K562 (cell line): ENCODE data around the gene PLSCR3.

Experiments
- GABPA ChIP-seq: fragments of 200-800 bp; sonication (Bioruptor generic); conservative IDR thresholded peaks from 2 replicates; pipeline ENCODE4 v1.6.1; 2016; ENCODE audit warnings: low read depth, missing genetic modification characterization, missing compliant biosample characterization
- HOXB6 ChIP-seq: fragments of 250-450 bp; sonication (Bioruptor Pico); IDR thresholded peaks from 2 replicates; pipeline ENCODE4 v1.5.1; 2022; ENCODE audit warnings: mild to moderate bottlenecking, borderline replicate concordance
- POU5F1 ChIP-seq: fragments of 150-350 bp; IDR thresholded peaks from 2 replicates; pipeline ENCODE4 v1.6.1; 2014; ENCODE audit warnings: borderline replicate concordance, low read length, low read depth, mild to moderate bottlenecking; ENCODE audit not compliant: partially characterized antibody
- SP2 ChIP-seq: IDR thresholded peaks from 2 replicates; pipeline ENCODE4 v1.6.1; 2011; ENCODE audit warnings: mild to moderate bottlenecking, low read depth, low read length, moderate library complexity; ENCODE audit not compliant: poor library complexity, severe bottlenecking; ENCODE audit errors: extremely low read depth
- TF ChIP-seq, protein P1 (sequence below): sonication (generic); formaldehyde crosslinking; IDR thresholded peaks from 2 replicates; pipeline ENCODE4 v1.8.1; 2023; ENCODE audit warnings: mild to moderate bottlenecking, missing genetic modification reagents
- TF ChIP-seq, protein P2 (sequence below), 2 experiments: fragments of 450-650 bp; formaldehyde crosslinking in 1 of 2; IDR thresholded peaks; 2 replicates each; pipeline versions ENCODE4 v1.4.0 to v1.6.1; 2014 to 2020; ENCODE audit warnings: mild to moderate bottlenecking in 2 of 2, borderline replicate concordance in 1 of 2, low read depth in 1 of 2
- TF ChIP-seq, protein P3 (sequence below), 3 experiments: IDR thresholded peaks in 2 of 3; conservative IDR thresholded peaks in 1 of 3; 2 replicates each; pipeline ENCODE4 v1.5.1; 2011 to 2012; ENCODE audit warnings: low read length in 3 of 3, mild to moderate bottlenecking in 3 of 3, control low read depth in 2 of 3, improper control_type of control experiment in 1 of 3, inconsistent platforms in 1 of 3, low read depth in 1 of 3, mixed read lengths in 1 of 3, moderate library complexity in 1 of 3; ENCODE audit not compliant: insufficient read depth in 2 of 3

DNA sequence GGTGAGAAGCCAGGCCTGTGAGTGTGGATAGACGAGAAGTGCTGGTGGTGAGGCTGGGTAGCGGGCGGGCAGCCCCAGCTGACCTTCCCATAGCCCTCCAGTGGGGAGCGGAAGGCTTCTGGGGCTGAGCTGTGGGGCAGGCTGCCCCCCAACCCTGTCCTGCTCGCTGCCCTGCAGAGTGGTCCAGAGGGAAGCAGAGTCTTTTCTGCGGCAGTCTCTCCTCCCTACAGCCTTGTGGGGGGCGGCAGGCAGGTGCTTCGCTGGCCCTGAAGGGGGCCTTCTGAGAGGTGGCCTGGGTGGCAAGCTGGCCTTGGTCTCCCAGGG lies 17.1 kb upstream of the PLSCR3 start:
- TF ChIP-seq, protein P1, sequence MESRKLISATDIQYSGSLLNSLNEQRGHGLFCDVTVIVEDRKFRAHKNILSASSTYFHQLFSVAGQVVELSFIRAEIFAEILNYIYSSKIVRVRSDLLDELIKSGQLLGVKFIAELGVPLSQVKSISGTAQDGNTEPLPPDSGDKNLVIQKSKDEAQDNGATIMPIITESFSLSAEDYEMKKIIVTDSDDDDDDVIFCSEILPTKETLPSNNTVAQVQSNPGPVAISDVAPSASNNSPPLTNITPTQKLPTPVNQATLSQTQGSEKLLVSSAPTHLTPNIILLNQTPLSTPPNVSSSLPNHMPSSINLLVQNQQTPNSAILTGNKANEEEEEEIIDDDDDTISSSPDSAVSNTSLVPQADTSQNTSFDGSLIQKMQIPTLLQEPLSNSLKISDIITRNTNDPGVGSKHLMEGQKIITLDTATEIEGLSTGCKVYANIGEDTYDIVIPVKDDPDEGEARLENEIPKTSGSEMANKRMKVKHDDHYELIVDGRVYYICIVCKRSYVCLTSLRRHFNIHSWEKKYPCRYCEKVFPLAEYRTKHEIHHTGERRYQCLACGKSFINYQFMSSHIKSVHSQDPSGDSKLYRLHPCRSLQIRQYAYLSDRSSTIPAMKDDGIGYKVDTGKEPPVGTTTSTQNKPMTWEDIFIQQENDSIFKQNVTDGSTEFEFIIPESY (CRISPR knock-in tag), result no peak
- TF ChIP-seq GABPA (tag) (no peak), POU5F1 (no peak), SP2 (no peak), HOXB6 (CRISPR knock-in tag) (no peak)
- TF ChIP-seq, protein P2, sequence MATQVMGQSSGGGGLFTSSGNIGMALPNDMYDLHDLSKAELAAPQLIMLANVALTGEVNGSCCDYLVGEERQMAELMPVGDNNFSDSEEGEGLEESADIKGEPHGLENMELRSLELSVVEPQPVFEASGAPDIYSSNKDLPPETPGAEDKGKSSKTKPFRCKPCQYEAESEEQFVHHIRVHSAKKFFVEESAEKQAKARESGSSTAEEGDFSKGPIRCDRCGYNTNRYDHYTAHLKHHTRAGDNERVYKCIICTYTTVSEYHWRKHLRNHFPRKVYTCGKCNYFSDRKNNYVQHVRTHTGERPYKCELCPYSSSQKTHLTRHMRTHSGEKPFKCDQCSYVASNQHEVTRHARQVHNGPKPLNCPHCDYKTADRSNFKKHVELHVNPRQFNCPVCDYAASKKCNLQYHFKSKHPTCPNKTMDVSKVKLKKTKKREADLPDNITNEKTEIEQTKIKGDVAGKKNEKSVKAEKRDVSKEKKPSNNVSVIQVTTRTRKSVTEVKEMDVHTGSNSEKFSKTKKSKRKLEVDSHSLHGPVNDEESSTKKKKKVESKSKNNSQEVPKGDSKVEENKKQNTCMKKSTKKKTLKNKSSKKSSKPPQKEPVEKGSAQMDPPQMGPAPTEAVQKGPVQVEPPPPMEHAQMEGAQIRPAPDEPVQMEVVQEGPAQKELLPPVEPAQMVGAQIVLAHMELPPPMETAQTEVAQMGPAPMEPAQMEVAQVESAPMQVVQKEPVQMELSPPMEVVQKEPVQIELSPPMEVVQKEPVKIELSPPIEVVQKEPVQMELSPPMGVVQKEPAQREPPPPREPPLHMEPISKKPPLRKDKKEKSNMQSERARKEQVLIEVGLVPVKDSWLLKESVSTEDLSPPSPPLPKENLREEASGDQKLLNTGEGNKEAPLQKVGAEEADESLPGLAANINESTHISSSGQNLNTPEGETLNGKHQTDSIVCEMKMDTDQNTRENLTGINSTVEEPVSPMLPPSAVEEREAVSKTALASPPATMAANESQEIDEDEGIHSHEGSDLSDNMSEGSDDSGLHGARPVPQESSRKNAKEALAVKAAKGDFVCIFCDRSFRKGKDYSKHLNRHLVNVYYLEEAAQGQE (IDR thresholded peaks at IDR 0.05; ENCODE audit: borderline replicate concordance), result no peak
- TF ChIP-seq, protein P2 (CRISPR knock-in tag; IDR thresholded peaks at IDR 0.05; ENCODE audit: low read depth), result no peak
- TF ChIP-seq, protein P3, sequence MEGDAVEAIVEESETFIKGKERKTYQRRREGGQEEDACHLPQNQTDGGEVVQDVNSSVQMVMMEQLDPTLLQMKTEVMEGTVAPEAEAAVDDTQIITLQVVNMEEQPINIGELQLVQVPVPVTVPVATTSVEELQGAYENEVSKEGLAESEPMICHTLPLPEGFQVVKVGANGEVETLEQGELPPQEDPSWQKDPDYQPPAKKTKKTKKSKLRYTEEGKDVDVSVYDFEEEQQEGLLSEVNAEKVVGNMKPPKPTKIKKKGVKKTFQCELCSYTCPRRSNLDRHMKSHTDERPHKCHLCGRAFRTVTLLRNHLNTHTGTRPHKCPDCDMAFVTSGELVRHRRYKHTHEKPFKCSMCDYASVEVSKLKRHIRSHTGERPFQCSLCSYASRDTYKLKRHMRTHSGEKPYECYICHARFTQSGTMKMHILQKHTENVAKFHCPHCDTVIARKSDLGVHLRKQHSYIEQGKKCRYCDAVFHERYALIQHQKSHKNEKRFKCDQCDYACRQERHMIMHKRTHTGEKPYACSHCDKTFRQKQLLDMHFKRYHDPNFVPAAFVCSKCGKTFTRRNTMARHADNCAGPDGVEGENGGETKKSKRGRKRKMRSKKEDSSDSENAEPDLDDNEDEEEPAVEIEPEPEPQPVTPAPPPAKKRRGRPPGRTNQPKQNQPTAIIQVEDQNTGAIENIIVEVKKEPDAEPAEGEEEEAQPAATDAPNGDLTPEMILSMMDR (IDR thresholded peaks at IDR 0.05 in 2 of 3, conservative IDR thresholded peaks at IDR 0.05 in 1 of 3; ENCODE audit: insufficient read depth in 2 of 3, low read depth in 1 of 3, low read length in 3 of 3), result no peak
